ENCODE measurements around the gene GNPDA2.
"Not testable (repeated sequence)": the region's sequence is repeated elsewhere in the genome, so short reads cannot be mapped to it uniquely, and the experiment has no call there.

GNPDA2 gene

DNA sequence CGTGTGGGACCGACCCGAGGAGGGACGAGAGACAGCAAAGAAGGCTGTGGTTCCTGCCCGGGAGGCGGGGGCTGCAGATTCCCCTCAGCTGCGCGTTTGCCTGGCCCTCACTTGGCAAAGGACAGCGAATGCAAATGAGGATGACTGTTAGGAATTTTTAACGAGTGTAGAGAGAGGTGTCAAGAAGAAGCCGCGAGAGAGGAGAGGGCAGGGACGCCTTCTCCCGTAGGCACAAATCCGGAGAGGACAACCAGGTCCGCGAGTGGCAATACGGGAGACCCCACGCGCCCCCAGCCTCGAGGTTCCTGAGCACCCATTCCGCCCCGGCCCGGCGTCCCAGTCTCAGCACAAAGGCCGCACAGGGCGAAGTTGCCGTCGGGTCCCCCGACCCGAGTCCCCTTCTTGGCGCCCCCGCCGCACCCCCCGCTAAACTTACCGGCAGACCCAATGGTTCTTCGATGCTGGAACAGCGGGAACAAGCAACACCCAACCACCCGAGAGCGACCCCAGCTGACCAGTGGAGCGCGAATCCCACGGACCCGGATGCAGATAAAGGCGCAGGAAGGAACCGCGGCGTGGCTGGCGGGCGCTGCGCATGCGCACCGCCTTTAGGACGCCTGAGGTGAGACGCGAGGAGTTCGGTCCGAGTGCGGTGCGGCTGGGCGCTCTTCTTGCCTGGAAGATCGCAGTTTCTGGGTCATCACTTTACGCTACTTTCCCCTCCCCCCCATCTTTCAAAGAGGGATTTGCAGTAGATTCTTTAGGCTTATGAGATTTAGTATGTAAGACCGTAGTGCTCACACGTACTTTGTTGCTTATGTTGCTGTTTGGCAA, at the start of gene GNPDA2:
Gene GNPDA2, minus strand, starts transcription at position 519 of the 834 bp plus-strand sequence. CDS start 4,349 bp downstream, outside the sequence.
- DNase-seq: peak; percentile 81

DNA sequence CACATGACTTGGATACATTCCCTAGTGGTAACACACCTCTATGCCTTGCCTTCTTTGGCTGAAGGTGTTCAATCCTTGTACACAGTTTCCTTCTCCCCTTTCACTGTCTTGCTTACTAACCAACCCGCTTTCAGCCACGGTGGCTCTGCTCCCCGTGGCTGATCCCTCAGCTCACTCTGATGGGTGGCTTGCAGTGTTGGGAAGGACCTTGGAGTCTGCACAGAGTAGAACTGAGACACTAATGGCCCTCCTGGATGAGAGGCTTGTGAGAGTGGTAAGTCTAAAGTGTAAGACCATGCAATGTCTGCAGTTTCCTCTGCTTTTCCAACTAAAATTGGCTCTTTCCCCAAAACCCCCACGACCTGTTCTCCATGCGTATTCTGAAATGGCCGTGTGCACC, 46.0 kb upstream of the GNPDA2 start:
- DNase-seq: no peak

GRCh38 chr4:44771789-44772188, 45.4 kb upstream of the GNPDA2 start:
- DNase-seq: no peak

DNA sequence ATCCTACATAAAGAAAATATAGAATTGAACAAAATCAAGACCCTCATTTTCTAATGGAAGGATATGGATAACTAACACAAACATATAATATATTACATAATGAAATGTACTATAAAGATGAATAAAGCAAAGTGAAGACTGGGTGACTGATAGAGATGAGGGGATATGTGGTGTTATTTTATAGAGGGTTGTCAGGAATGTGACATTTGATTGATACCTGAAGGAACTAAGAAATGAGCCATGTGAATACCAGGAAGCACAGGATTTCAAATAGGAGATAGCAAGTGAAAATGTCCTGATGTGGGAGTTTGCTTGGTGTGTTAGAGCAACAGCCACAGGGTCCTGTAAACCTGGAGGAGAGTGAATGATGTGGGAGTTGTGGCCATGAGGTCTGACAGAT, 40.1 kb upstream of the GNPDA2 start:
- DNase-seq: no peak

- DNase-seq: no peak
Measured at GRCh38 chr4:44765116-44765515, 38.8 kb upstream of the GNPDA2 start.

- no peak for DNase-seq
Measured at GRCh38 chr4:44761306-44761705, 35.0 kb upstream of the GNPDA2 start.

DNA sequence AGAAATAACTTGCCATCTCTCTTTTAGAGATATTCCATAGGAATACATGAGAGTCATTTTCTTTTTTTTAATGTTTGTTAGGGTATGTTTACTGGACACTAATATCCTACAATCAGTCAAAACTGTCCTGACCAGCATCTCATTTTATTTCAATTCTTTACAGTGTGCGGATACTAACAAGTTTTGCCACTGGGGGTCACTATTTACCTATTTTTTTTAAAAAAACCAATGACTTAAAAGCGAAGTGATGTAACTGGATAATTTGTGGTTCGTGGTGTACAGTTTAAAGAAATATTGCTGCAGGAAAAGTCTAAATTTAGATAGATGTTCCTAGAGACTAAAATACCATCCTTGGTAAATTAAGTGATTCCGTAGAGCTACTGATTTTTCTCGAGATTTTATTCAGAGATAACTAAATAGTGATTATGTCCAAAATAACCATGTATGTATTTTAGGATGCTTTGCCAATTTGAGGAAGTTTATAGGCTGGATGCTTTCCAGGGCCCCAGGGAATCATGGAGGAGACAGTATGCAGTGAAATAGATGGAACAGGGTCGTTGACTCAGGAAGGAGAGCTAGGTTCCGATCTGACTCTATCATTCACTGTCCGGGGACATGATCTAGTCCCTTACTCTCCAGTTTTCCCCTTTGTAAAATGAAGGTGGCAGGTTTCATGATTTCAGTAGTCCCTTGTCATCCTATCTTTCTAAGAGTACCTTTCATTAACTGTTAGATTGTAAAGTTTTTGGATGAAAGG, 34.0 kb upstream of the GNPDA2 start:
- DNase-seq: no peak

DNA sequence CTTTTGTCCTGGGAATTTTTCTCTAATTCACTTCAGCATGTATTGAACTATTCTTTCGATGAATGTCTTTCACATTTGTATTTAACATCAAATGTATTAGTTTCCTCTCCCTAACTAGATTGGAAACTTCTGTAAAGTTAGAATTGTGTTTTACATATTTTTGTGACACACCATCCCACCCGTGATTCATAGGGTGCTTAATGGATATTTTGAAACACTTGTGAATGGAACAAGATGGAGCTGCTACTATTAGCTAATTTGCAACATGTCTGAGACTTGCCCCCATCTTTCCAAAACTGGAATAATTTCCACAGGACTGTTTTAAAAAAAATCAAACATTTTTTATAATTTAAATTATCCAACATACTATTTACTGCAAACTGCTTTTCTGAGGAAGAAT, 30.2 kb upstream of the GNPDA2 start:
- no peak for DNase-seq

- no peak for DNase-seq
Measured at GRCh38 chr4:44740201-44740600, 13.8 kb upstream of the GNPDA2 start.

DNA sequence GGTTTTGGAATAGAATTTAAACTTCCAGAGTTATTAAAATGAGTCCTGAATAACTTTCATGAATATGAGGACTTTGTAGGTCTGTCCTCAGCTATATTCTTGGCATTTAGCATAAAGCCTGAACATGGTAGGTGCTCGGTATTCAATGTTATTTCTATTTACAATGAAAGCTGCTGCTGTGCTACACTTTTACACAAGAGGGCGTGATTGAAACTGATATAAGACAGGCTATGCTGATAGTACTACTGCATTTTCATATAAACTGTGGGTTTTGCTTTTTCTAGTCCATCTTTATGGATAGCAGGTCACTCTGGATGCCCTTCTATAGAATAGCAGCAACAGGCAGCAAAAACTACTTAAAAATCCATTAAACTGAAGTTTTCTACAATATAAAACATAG, 12.3 kb upstream of the GNPDA2 start:
- DNase-seq: no peak

DNA sequence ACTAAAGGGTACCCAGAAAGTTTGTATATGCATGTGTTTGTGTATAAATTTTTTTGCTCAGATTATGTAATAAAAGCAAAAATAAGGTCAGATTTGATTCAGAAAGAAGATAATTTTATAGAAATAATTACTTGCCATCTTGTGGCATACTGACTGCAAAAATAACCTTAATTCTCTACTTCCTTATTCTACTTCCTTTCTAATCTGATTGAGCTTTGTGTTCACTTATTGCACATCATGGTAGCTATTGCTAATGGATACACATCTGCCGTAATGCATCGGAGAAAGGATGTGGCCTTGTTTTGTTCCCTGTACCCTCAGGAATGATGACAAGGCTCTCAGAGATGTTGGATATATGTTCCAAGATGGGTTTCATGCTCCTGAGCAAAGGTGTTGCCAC, 10.5 kb upstream of the GNPDA2 start:
- DNase-seq: no peak

- DNase-seq: not testable (repeated sequence)
Measured at GRCh38 chr4:44728694-44729093, 2.3 kb upstream of the GNPDA2 start.

DNA sequence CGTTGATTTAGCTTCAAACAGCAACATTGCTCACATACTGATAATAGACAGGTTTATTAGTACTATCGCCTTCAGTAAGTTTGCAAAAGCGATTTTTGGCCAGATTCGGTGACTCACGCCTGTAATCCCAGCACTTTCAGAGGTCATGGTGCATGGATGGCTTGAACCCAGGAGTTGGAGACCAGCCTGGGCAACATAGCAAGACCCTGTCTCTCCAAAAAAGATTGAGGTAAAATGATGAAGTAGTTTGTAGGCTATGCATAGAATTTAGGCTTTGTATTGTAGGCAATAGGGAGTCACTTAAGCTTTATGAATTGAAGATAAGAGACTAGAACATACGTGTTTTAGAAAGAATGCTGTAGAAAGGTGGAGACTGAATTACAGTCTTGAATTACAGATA, 1.1 kb upstream of the GNPDA2 start:
- no peak for DNase-seq

GRCh38 chr4:44725726-44726037, 674 bp downstream of the GNPDA2 start:
- DNase-seq: no peak

GRCh38 chr4:44725166-44725565, 1.2 kb downstream of the GNPDA2 start:
- no peak for DNase-seq

DNA sequence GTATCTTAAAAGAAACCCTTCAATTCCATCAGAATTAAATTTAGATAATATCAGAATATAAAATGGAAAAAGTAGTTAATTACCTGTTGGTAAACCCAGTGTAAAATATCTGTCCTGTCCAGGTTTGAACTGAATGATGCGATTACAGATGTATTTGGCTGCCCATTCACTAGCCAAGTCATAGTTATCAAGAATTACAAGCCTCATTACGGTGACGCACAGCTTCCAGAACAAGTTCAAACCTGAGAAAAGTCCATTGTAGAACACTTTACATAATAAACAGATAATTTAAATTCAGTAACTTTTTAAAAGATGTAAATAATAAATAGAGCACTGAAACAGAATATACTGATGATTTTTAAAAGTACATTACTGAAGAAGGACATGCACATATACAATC, 4.4 kb downstream of the GNPDA2 start:
- DNase-seq: no peak

DNA sequence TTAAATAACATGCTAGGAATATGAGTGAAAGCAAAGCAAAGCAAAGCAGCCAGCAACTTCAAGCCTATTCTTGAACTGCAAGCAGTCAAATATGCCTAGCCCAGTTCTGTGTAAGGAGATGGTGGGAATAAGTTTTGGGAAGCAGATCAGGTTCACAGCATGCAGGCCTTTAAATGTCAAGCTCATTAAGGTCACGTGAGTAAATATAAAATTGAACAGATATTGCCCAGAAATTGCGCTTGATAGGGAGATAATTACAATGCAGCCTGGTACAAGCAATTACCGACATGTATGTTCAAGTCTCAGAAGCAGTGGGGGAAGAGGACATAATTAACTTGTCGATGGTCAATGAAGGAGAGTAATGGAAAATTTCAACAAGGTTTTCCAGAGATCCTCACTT, 6.0 kb downstream of the GNPDA2 start:
- no peak for DNase-seq

GRCh38 chr4:44716597-44716996, 9.8 kb downstream of the GNPDA2 start:
- no peak for DNase-seq

- DNase-seq: no peak
Measured at GRCh38 chr4:44713125-44713524, 13.2 kb downstream of the GNPDA2 start.

GRCh38 chr4:44704673-44705072, 21.7 kb downstream of the GNPDA2 start:
- DNase-seq: no peak

DNA sequence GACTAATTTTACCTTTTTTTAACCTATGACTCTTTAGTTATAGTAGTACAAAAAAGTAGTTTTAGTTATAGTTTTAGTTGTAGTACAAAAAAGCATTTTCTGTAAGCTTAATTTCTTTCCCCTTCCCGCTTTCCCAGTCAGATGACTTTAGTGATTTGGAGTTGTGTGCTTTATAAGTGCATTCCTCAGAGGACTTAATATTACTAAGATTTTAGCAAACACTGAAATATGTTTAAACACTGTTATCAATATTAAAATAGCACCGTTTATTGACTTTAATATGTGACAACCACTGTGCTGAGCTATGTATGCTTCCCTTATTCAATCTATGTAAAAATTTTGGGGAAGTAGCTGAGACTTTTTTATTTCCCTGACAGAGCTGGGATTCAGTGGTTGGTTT, 25.3 kb downstream of the GNPDA2 start:
- no peak for DNase-seq

GRCh38 chr4:44700427-44700826, 25.9 kb downstream of the GNPDA2 start:
- DNase-seq: no peak

- DNase-seq: no peak
Measured at GRCh38 chr4:44684648-44685047, 41.7 kb downstream of the GNPDA2 start.

- no peak for DNase-seq
Measured at GRCh38 chr4:44679060-44679459, 47.3 kb downstream of the GNPDA2 start.
